Keratinocyte (primary cell): ENCODE results near the gene OLIG2.

ENCODE experiments used
- CTCF ChIP-seq, 3 experiments: IDR thresholded peaks in 1 of 3; conservative IDR thresholded peaks in 1 of 3; optimal IDR thresholded peaks in 1 of 3; 2 replicates in 2 of 3; 3 replicates in 1 of 3; pipeline versions ENCODE3 to v1.5.1; 2011; ENCODE audit warnings: low read length in 3 of 3, mild to moderate bottlenecking in 3 of 3, moderate library complexity in 2 of 3, control low read depth in 1 of 3, inconsistent platforms in 1 of 3; ENCODE audit not compliant: insufficient read depth in 2 of 3; ENCODE audit errors: extremely low read depth in 1 of 3
- EZH2 ChIP-seq: IDR thresholded peaks from one replicate; pipeline ENCODE4 v1.6.1; 2012; ENCODE audit warnings: inconsistent platforms, mild to moderate bottlenecking, low read length, moderate library complexity

- TF ChIP-seq CTCF (optimal IDR thresholded peaks at IDR 0.05 in 1 of 3, IDR thresholded peaks at IDR 0.05 in 1 of 3, conservative IDR thresholded peaks at IDR 0.05 in 1 of 3; ENCODE audit: extremely low read depth in 1 of 3, insufficient read depth in 2 of 3, low read length in 3 of 3) (no peak), EZH2 (no peak)
These were observed 20.7 kb downstream of the OLIG2 start for GRCh38 chr21:33046455-33046854.
